GM21529 (cell line): ENCODE measurements around the gene ELP1.

Source experiments
- ATAC-seq: cut with Tn5 transposase; IDR thresholded peaks from one replicate; pipeline ENCODE4 v1.9.1; 2021; ENCODE audit not compliant: unreplicated experiment

ELP1 gene

DNA sequence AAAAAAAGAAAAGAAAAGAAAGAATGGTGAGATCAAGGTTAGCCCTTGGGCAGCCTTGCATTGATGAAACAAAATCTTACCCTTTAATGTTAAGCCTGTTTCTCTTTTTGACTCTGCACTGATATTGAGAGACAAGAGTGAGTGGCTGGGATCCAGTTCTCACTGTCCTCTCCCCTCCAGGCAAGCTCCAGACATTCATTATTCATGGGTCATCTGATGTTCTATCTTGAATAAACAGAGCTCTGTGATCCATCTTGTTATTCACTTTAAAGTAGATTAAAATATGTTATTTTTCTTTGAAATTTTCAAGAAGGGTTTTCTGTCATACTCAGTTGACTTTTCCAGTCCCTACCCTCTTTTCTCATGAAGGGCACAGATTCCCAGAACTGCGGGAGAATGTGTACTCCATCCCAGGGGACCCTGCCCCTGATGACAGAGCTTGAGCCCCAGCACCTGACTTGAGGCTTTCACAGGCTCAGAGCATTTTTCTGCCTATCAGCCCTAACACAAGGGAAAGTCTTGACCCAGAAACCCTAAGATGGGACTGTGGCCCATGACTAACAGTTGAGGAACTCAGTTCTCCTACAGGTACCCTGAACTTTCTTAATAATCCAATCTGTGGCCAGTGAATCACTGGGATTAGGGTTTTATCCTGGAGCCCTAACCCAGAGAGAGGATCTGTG, 102.3 kb downstream of the ELP1 start:
- no peak for ATAC-seq

DNA sequence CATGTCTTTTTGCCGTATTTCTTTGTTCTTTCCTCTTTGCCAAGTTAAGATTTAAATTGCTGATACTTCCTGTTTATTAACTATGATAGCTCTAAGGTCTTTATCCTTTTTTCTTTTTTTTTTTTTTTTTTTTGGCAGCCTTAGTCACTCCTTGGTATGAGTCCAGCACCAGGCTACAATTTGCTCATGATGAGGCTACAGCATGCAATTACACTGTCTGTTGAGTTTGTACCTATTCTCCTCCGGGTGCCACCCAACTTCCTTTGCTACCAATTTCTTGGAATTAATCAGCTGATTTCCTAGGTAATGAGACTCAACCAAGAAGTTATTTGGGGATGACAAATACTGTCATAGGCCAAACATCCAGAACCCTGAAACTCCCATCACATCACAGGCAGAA, 103.7 kb downstream of the ELP1 start:
- no peak for ATAC-seq

DNA sequence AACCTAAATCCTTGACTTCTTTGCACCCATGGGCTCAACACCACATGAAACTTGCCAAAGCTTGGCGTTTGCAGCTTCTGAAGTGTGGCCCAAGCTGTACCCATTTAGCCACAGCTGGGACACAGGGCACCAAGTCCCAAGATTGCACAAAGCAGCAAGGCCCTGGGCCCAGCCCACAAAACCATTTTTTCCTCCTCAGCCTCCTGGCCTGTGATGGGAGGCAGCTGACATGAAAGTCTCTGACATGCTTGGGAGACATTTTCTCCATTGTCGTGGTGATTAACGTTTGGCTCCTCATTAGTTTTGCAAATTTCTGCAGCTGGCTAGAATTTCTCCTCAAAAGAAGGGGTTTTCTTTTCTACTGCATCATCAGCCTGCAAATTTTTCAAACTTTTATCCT, 110.1 kb downstream of the ELP1 start:
- no peak for ATAC-seq
